Measurements from ENCODE around the gene ENOX1. TPM values are rescaled to one million over a fixed set of nuclear protein-coding genes. Genes with fewer than 3 reads are reported as not detected.

The ENOX1 gene
- total and polyA plus RNA-seq, 2 of the 13 experiments (the other 11 are each of a cell fraction or from before 2014, with no cell fraction given) = not detected

DNA sequence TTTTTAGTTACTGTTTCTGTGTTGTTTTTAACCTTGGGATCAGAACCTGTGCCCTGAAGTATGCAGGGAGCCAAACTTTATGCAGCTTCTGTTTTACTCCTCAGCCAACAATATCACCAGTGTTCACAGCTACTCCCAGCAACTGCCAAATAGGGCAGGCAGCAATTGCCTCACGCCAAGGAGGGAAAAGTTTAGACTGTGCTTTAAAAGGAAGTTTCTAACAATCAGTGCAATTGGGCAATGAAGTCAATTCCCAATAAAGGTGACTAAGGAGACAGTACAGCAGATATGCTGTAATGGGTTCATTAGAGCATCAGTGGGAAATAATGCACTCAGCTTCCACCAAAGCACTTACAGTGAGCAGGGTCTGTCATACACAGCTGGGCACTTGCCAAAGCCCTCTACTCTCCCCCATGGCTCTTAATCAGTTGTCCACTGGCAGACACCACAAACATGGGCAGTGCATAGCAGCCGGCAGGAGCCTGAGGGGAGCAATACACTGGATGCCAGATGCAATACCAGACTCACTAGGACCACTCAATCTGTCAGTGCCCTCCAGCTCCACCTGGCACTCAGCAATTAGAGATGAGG lies 19.3 kb downstream of the ENOX1 start (continued):
- TF ChIP-seq, protein P1, sequence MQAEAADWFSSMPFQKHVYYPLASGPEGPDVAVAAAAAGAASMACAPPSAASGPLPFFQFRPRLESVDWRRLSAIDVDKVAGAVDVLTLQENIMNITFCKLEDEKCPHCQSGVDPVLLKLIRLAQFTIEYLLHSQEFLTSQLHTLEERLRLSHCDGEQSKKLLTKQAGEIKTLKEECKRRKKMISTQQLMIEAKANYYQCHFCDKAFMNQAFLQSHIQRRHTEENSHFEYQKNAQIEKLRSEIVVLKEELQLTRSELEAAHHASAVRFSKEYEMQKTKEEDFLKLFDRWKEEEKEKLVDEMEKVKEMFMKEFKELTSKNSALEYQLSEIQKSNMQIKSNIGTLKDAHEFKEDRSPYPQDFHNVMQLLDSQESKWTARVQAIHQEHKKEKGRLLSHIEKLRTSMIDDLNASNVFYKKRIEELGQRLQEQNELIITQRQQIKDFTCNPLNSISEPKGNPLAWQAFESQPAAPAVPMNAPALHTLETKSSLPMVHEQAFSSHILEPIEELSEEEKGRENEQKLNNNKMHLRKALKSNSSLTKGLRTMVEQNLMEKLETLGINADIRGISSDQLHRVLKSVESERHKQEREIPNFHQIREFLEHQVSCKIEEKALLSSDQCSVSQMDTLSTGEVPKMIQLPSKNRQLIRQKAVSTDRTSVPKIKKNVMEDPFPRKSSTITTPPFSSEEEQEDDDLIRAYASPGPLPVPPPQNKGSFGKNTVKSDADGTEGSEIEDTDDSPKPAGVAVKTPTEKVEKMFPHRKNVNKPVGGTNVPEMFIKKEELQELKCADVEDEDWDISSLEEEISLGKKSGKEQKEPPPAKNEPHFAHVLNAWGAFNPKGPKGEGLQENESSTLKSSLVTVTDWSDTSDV (CRISPR knock-in tag; IDR thresholded peaks at IDR 0.05) = no peak

DNA sequence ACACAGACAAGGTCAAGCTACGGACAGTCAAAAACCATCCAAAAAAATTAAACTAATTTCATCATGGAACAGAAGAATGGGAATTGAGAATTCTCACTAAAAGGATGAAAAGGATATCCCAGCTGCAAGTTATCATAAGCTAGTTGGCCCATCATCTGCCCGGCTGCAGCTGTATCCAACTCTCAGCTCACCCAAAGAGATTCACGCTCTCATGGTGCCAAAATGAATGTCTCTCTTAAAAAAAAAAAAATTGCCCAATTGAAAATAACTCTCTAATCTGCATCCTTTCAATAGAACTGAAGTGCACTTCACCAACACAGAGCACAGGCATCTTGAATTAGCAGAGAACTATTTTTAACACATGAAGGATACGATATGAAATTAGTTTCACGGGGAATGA lies 20.0 kb downstream of the ENOX1 start:
- in situ Hi-C loops (cut with HindIII; ENCODE audit: extremely low pct_ligation_motif_present, low pct_unique_long_range_greater_than_20kb) = no loop called here

More for the DNA sequence above, 20.0 kb downstream of the ENOX1 start:
- no peak for DNase-seq (ENCODE audit: low spot score)
- H3K9me3 ChIP-seq (ENCODE audit: low read length) = no peaks in the 10 kb centered on the region
- no peak overlapping the region for H3K4me2 ChIP-seq (ENCODE audit: low read depth, low read length)
- no peak overlapping the region for H3K9ac ChIP-seq (ENCODE audit: insufficient read depth, low read depth, low read length)
- H3K79me2 ChIP-seq (ENCODE audit: insufficient read depth, low read length) = no peaks in the 10 kb centered on the region
- no peaks in the 10 kb centered on the region for H3K36me3 ChIP-seq (replicated peaks in 1 of 2; ENCODE audit: control insufficient read depth in 1 of 2, insufficient read depth in 2 of 2, low read length in 2 of 2)
- H3K4me3 ChIP-seq (replicated peaks in 1 of 3; ENCODE audit: insufficient read depth in 1 of 3, low read depth in 2 of 3, low read length in 3 of 3) = no peak overlapping the region
- CTCF ChIA-PET (ENCODE audit: low intra/inter-chr PET ratio, low total read pairs) = no interaction called here
- H3K4me1 ChIP-seq (ENCODE audit: insufficient read depth, low read length) = no peaks in the 10 kb centered on the region
- 3% methylated on average over 5 of the region's 5 CpGs for WGBS (ENCODE audit: low lambda C conversion rate)
- H4K20me1 ChIP-seq (ENCODE audit: insufficient read depth, low read length) = no peaks in the 10 kb centered on the region
- no peaks in the 10 kb centered on the region for H3K27me3 ChIP-seq (ENCODE audit: control insufficient read depth in 1 of 2, insufficient read depth in 2 of 2, low read length in 2 of 2)
- ATAC-seq = no peak
- no peak overlapping the region for H2AFZ ChIP-seq (ENCODE audit: low read length)
- BruUV-seq (replicated peaks) = no TSS peak
- no peak overlapping the region for H3K27ac ChIP-seq (ENCODE audit: extremely low read length, insufficient read depth, low read length)
- TF ChIP-seq FOXA3 (CRISPR knock-in tag; IDR thresholded peaks at IDR 0.05) (no peak), ZNF343 (CRISPR knock-in tag; IDR thresholded peaks at IDR 0.05) (no peak), ETV6 (CRISPR knock-in tag; conservative IDR thresholded peaks at IDR 0.05) (no peak), ZNF703 (CRISPR knock-in tag; IDR thresholded peaks at IDR 0.05; ENCODE audit: borderline replicate concordance) (no peak)
- TF ChIP-seq, protein P2, sequence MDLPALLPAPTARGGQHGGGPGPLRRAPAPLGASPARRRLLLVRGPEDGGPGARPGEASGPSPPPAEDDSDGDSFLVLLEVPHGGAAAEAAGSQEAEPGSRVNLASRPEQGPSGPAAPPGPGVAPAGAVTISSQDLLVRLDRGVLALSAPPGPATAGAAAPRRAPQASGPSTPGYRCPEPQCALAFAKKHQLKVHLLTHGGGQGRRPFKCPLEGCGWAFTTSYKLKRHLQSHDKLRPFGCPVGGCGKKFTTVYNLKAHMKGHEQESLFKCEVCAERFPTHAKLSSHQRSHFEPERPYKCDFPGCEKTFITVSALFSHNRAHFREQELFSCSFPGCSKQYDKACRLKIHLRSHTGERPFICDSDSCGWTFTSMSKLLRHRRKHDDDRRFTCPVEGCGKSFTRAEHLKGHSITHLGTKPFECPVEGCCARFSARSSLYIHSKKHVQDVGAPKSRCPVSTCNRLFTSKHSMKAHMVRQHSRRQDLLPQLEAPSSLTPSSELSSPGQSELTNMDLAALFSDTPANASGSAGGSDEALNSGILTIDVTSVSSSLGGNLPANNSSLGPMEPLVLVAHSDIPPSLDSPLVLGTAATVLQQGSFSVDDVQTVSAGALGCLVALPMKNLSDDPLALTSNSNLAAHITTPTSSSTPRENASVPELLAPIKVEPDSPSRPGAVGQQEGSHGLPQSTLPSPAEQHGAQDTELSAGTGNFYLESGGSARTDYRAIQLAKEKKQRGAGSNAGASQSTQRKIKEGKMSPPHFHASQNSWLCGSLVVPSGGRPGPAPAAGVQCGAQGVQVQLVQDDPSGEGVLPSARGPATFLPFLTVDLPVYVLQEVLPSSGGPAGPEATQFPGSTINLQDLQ (CRISPR knock-in tag; IDR thresholded peaks at IDR 0.05) = no peak
- POLR2A ChIA-PET = no interaction called here
- FAIRE-seq = no peak
- intact Hi-C loops (cut with micrococcal nuclease; ENCODE audit: unreplicated experiment) = no loop called here

Data from HepG2 (cell line).